IMR-90 (cell line): ENCODE results near the gene GPX4. TPM values are rescaled to one million over a fixed set of nuclear protein-coding genes. Genes with fewer than 3 reads are reported as not detected.

ENCODE experiments used
- ATAC-seq: fragments of 200-7000 bp; cut with Tn5 transposase; 2 replicates; pipeline ENCODE4 v1.9.1; 2020; ENCODE audit warnings: low read depth, mild to moderate bottlenecking, moderate library complexity
- BruUV-seq: library from RNA; stranded (reverse); fragments of 400-500 nt; replicated peaks from 2 replicates; lab custom pipeline; 2021; lab: Mats Ljungman, UMichigan
- CTCF ChIA-PET: fragments of 300-600 bp; formaldehyde crosslinking; extraction: SDS; loops from one replicate; lab custom pipeline; 2021; ENCODE audit warnings: antibody characterized with exemption; lab: Yijun Ruan, JAX
- POLR2A ChIA-PET: fragments of 300-600 bp; sonication (Branson Sonifier 250); formaldehyde crosslinking; loops from one replicate; lab custom pipeline; 2022; ENCODE audit warnings: antibody characterized with exemption; ENCODE audit not compliant: unreplicated experiment; lab: Charles Lee
- DNase-seq: peaks from one replicate; pipeline ENCODE4 v3.0.0; 2013
- H2AFZ ChIP-seq: replicated peaks from 2 replicates; pipeline ENCODE3; 2013; ENCODE audit warnings: low read length, mild to moderate bottlenecking; ENCODE audit not compliant: poor library complexity
- H2AK5ac ChIP-seq: 2 replicates; pipeline ENCODE4 v1.6.1; 2013; ENCODE audit warnings: low read depth, low read length, inconsistent platforms
- H2AK9ac ChIP-seq: replicated peaks from 2 replicates; pipeline ENCODE3; 2013; ENCODE audit warnings: mild to moderate bottlenecking, low read depth, low read length, moderate library complexity; ENCODE audit not compliant: poor library complexity
- H2BK120ac ChIP-seq: 2 replicates; pipeline ENCODE4 v1.6.1; 2013; ENCODE audit warnings: low read depth, low read length, inconsistent platforms
- H2BK15ac ChIP-seq: 3 replicates; pipeline ENCODE4 v1.6.1; 2013; ENCODE audit warnings: low read depth, low read length, inconsistent platforms
- H2BK20ac ChIP-seq: 2 replicates; pipeline ENCODE4 v1.6.1; 2013; ENCODE audit warnings: low read depth, mild to moderate bottlenecking, inconsistent platforms, low read length, moderate library complexity
- H2BK5ac ChIP-seq: 2 replicates; pipeline ENCODE4 v1.6.1; 2013; ENCODE audit warnings: mild to moderate bottlenecking, low read depth, low read length, inconsistent platforms; ENCODE audit not compliant: poor library complexity, severe bottlenecking
- H3K14ac ChIP-seq: replicated peaks from 2 replicates; pipeline ENCODE4 v1.6.1; 2013; ENCODE audit warnings: low read depth, low read length, inconsistent platforms
- H3K18ac ChIP-seq: 2 replicates; pipeline ENCODE4 v1.6.1; 2013; ENCODE audit warnings: low read depth, low read length, control low read depth
- H3K23ac ChIP-seq: 2 replicates; pipeline ENCODE4 v1.6.1; 2013; ENCODE audit warnings: low read depth, low read length, inconsistent platforms
- H3K27ac ChIP-seq: 2 replicates; pipeline ENCODE4 v1.5.1; 2013; ENCODE audit warnings: mild to moderate bottlenecking, control low read depth, low read length; ENCODE audit not compliant: insufficient read depth
- H3K27me3 ChIP-seq: 2 replicates; pipeline ENCODE4 v1.6.1; 2013; ENCODE audit warnings: low read length; ENCODE audit not compliant: control insufficient read depth, insufficient read depth
- H3K36me3 ChIP-seq: 2 replicates; pipeline ENCODE4 v1.6.1; 2013; ENCODE audit warnings: low read length, mixed read lengths; ENCODE audit not compliant: control insufficient read depth, insufficient read depth
- H3K4ac ChIP-seq: 2 replicates; pipeline ENCODE4 v1.6.1; 2013; ENCODE audit warnings: low read depth, low read length, inconsistent platforms
- H3K4me1 ChIP-seq: 2 replicates; pipeline ENCODE4 v1.6.1; 2013; ENCODE audit warnings: low read length, mixed read lengths; ENCODE audit not compliant: control insufficient read depth, insufficient read depth
- H3K4me2 ChIP-seq: 2 replicates; pipeline ENCODE4 v1.6.1; 2013; ENCODE audit warnings: low read depth, mild to moderate bottlenecking, control low read depth, low read length, moderate library complexity
- H3K4me3 ChIP-seq: 2 replicates; pipeline ENCODE4 v1.5.1; 2013; ENCODE audit warnings: low read depth, mild to moderate bottlenecking, control low read depth, low read length, moderate library complexity; ENCODE audit not compliant: insufficient read depth
- H3K56ac ChIP-seq: 2 replicates; pipeline ENCODE4 v1.6.1; 2013; ENCODE audit warnings: low read length, inconsistent platforms; ENCODE audit not compliant: insufficient read depth; ENCODE audit errors: extremely low read depth
- H3K79me1 ChIP-seq, 2 experiments: 2 replicates each; pipeline ENCODE4 v1.6.1; 2013; ENCODE audit warnings: low read length in 2 of 2, inconsistent platforms in 1 of 2, low read depth in 1 of 2
- H3K9ac ChIP-seq: 2 replicates; pipeline ENCODE4 v1.6.1; 2013; ENCODE audit warnings: low read depth, low read length, control low read depth
- H3K9me1 ChIP-seq: 2 replicates; pipeline ENCODE4 v1.6.1; 2013; ENCODE audit warnings: low read length, inconsistent platforms; ENCODE audit not compliant: insufficient read depth
- H3K9me3 ChIP-seq: 2 replicates; pipeline ENCODE4 v1.6.1; 2013; ENCODE audit warnings: low read length; ENCODE audit not compliant: control insufficient read depth, insufficient read depth
- H4K20me1 ChIP-seq: 2 replicates; pipeline ENCODE4 v1.6.1; 2013; ENCODE audit warnings: low read length, inconsistent platforms; ENCODE audit not compliant: insufficient read depth
- H4K5ac ChIP-seq: 2 replicates; pipeline ENCODE4 v1.6.1; 2013; ENCODE audit warnings: mild to moderate bottlenecking, low read depth, low read length, control low read depth
- H4K8ac ChIP-seq, 2 experiments: 2 replicates each; pipeline ENCODE4 v1.6.1; 2013; ENCODE audit warnings: low read depth in 2 of 2, low read length in 2 of 2, control low read depth in 1 of 2, inconsistent platforms in 1 of 2
- H4K91ac ChIP-seq: 2 replicates; pipeline ENCODE4 v1.6.1; 2013; ENCODE audit warnings: low read depth, low read length, inconsistent platforms; ENCODE audit not compliant: insufficient read depth
- BHLHE40 ChIP-seq: fragments of 150-350 bp; IDR thresholded peaks from 2 replicates; pipeline ENCODE4 v1.6.1; 2016; ENCODE audit warnings: mild to moderate bottlenecking, low read depth, low read length
- CEBPB ChIP-seq: IDR thresholded peaks from 2 replicates; pipeline ENCODE4 v1.6.1; 2012; ENCODE audit warnings: low read depth, low read length, improper control_type of control experiment
- ELK1 ChIP-seq: fragments of 150-350 bp; IDR thresholded peaks from 2 replicates; pipeline ENCODE4 v1.6.1; 2016; ENCODE audit warnings: low read depth, mild to moderate bottlenecking, low read length, moderate library complexity, borderline replicate concordance
- FOS ChIP-seq: fragments of 150-350 bp; IDR thresholded peaks from 2 replicates; pipeline ENCODE4 v1.6.1; 2016; ENCODE audit warnings: low read depth, low read length
- MXI1 ChIP-seq: IDR thresholded peaks from 2 replicates; pipeline ENCODE4 v1.6.1; 2012; ENCODE audit warnings: low read depth, mild to moderate bottlenecking, low read length, moderate library complexity, borderline replicate concordance
- RCOR1 ChIP-seq: IDR thresholded peaks from 2 replicates; pipeline ENCODE4 v1.6.1; 2012; ENCODE audit warnings: mild to moderate bottlenecking, low read length, improper control_type of control experiment; ENCODE audit not compliant: insufficient replicate concordance
- SMC3 ChIP-seq: fragments of 150-350 bp; IDR thresholded peaks from 2 replicates; pipeline ENCODE4 v1.6.1; 2016; ENCODE audit warnings: low read depth, mild to moderate bottlenecking, antibody characterized with exemption, low read length, moderate library complexity
- WGBS, 2 experiments: methylation state at CpG; one replicate each; pipeline versions ENCODE4 v1.1.5 to v1.1.7; 2013; ENCODE audit warnings: missing lambda C conversion rate in 2 of 2; ENCODE audit not compliant: insufficient read length in 1 of 2; ENCODE audit errors: extremely low coverage in 2 of 2; 5-methylcytosine and 5-hydroxymethylcytosine counted together
- dilution Hi-C: fragments of 300-500 bp; cut with HindIII; formaldehyde crosslinking; loops from one replicate; pipeline ENCODE4 v1.14.3; 2018; ENCODE audit warnings: low sequenced_read_pairs; ENCODE audit not compliant: unreplicated experiment
- in situ Hi-C: fragments of 300-500 bp; cut with MboI; formaldehyde crosslinking; loops from 3 replicates; pipeline ENCODE4 v1.14.3; 2019; ENCODE audit warnings: low sequenced_read_pairs, inconsistent platforms, mixed read lengths
- intact Hi-C: fragments of 100-400 bp; cut with micrococcal nuclease; formaldehyde crosslinking; loops from 2 replicates; pipeline ENCODE4 v1.10.0; 2022
- polyA plus RNA-seq, 3 experiments: library from polyadenylated mRNA; depleted of rRNA; stranded (reverse); fragments of >200 nt; gene quantifications; 2 replicates each; pipeline ENCODE4 v1.2.3, GENCODE V29; 2012; ENCODE audit warnings: low replicate concordance in 1 of 3
- total RNA-seq: library from RNA; depleted of rRNA; stranded (reverse); fragments of >200 nt; gene quantifications from 2 replicates; pipeline ENCODE4 v1.2.3, GENCODE V29; 2012

GPX4 gene
- total and polyA plus RNA-seq, 2 of the 4 experiments (the other 2 are of a cell fraction): 357 to 1,083 TPM

DNA sequence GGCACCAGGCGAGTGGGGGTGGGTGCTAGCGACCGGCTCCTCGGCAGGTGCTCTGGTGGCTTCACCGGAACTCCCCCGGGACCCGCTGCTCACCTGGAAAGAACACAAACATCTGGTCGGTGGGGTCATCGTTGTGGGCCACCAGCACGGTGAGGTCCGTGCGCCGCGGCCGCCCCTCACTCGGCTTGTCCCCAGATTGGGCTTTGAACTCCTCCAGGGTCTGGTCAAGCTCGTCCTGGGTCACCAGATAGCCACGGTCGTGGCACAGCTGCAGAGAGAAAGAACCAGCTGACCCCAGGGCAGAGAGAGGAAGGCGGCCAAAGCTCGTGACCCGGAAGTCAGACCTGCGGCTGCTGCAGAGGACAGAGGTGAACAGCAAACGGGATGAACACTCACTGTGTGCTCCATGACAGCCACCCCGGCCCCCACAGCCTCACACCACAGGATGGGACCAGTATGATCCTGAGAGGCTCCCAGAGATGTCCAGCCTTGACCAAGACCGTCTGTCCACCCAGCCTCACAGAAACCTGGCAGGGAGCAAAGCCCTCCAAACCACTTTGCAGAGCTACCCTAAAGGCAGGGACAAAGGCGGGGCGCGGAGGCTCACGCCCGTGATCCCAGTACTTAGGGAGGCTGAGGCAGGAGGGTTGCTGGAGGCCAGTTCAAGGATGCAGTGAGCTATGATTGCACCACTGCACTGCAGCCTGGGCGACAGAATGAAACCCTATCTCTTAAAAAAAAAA is 9.8 kb upstream of the GPX4 start:
- H4K8ac ChIP-seq: no peak overlapping the region
- dilution Hi-C loops: no loop called here
- H2BK5ac ChIP-seq: no peak overlapping the region
- peaks cover 10% of the 10 kb centered on the region for H3K9me1 ChIP-seq
- peak overlapping the region; percentile 87 for H3K23ac ChIP-seq
- no peak overlapping the region for H2BK15ac ChIP-seq
- no peak for ATAC-seq
- peak overlapping the region; percentile 78 for H3K4me2 ChIP-seq
- WGBS, 2 experiments: 81% methylated on average over 17 of the region's 32 CpGs; no CpG with 5 or more reads in 1 of the 2 experiments
- peak overlapping the region; percentile 61 for H3K4ac ChIP-seq
- no peaks in the 10 kb centered on the region for H3K9me3 ChIP-seq
- H3K79me1 ChIP-seq: peaks cover 3 to 33% of the 10 kb centered on the region in 2 experiments; a peak in 2 of 4 replicates
- H3K56ac ChIP-seq: peak overlapping the region; percentile 66; the same call in 1 of the 2 replicates
- in situ Hi-C loops: no loop called here
- no peak overlapping the region for H4K5ac ChIP-seq
- H3K27me3 ChIP-seq: no peaks in the 10 kb centered on the region
- no peak overlapping the region for H2BK20ac ChIP-seq
- H3K14ac ChIP-seq: 0 out of 2 replicates have a peak overlapping the region, but pooled peaks have one; percentile 84
- intact Hi-C loops: loop anchor here (2.0 kb wide), 1 partner anchor 53 kb away; the partner anchor contains the start of gene ABCA7
- H2AK9ac ChIP-seq: peak overlapping the region; percentile 82
- BruUV-seq: no TSS peak
- H3K4me3 ChIP-seq: peak overlapping the region; percentile 97
- H3K18ac ChIP-seq: no peak overlapping the region
- ChIA-PET CTCF (no interaction called here), POLR2A (interaction anchor here (0.5 kb wide), 1 partner anchor 51 kb away, joined by 5 read pairs; no protein-coding TSS in a partner anchor)
- no peak overlapping the region for H4K91ac ChIP-seq
- no peak for TF ChIP-seq BHLHE40
- no peak for TF ChIP-seq MXI1
- TF ChIP-seq SMC3: no peak
- no peak for TF ChIP-seq ELK1
- no peak for TF ChIP-seq CEBPB
- TF ChIP-seq RCOR1: no peak
- TF ChIP-seq FOS: no peak
- peaks cover 12% of the 10 kb centered on the region for H3K4me1 ChIP-seq
- DNase-seq: no peak
- H3K9ac ChIP-seq: peak overlapping the region; percentile 95
- no peak overlapping the region for H2BK120ac ChIP-seq
- H2AFZ ChIP-seq: peak overlapping the region; percentile 43
- H3K36me3 ChIP-seq: peaks cover 25% of the 10 kb centered on the region
- H2AK5ac ChIP-seq: peak overlapping the region; percentile 59
- peaks cover 18% of the 10 kb centered on the region for H4K20me1 ChIP-seq
- H3K27ac ChIP-seq: peak overlapping the region; percentile 57
